ENCODE data around the gene CDCP2. TPM values are rescaled to one million over a fixed set of nuclear protein-coding genes. Genes with fewer than 3 reads are reported as not detected.

The CDCP2 gene
- total RNA-seq, 1 donor from 2014 or later = not detected

DNA sequence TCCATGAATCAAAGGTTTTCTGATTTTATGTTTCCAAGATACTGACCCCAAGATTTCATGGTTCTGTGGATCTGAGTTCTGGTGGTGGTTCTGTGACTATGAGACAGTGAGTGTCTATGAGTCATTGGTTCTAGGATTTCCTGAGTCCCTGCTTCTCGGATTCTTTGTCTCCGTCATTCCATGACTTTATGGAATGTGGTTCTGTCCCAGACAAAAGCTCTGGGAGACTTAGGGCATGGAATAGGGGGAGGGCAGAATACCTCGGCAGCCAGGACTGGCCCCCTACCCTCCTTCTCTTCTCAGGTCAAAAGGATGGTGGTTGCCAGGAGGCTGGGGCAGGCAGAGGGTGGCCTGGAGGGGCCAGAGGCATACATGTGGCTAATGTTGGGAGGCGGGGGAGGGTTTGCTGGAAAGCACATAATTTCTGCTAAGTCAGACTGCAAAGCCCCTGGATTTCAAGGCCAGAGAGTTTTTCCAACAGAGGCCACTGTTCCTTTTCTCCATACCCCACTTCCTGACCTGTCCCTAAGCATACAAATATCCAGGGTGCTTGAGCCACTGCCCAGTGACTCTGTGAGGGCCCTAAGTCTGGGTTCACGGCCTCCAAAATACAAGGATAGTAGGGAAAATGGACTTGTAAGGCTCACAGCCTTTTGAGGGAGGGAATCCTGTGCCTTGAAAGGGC, 17.2 kb downstream of the CDCP2 start:
- TF ChIP-seq, protein P1, sequence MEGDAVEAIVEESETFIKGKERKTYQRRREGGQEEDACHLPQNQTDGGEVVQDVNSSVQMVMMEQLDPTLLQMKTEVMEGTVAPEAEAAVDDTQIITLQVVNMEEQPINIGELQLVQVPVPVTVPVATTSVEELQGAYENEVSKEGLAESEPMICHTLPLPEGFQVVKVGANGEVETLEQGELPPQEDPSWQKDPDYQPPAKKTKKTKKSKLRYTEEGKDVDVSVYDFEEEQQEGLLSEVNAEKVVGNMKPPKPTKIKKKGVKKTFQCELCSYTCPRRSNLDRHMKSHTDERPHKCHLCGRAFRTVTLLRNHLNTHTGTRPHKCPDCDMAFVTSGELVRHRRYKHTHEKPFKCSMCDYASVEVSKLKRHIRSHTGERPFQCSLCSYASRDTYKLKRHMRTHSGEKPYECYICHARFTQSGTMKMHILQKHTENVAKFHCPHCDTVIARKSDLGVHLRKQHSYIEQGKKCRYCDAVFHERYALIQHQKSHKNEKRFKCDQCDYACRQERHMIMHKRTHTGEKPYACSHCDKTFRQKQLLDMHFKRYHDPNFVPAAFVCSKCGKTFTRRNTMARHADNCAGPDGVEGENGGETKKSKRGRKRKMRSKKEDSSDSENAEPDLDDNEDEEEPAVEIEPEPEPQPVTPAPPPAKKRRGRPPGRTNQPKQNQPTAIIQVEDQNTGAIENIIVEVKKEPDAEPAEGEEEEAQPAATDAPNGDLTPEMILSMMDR (IDR thresholded peaks at IDR 0.05; ENCODE audit: unreplicated experiment) = no peak
- DNase-seq (ENCODE audit: low spot score in 2 of 2, unreplicated experiment in 2 of 2) = no peak
- no peak overlapping the region for H3K4me3 Mint-ChIP-seq
- H3K27me3 Mint-ChIP-seq (ENCODE audit: low read depth) = peaks cover 2% of the 10 kb centered on the region
- H3K4me1 Mint-ChIP-seq = peaks cover 30% of the 10 kb centered on the region
- no peaks in the 10 kb centered on the region for H3K36me3 Mint-ChIP-seq
- H3K9me3 Mint-ChIP-seq = no peaks in the 10 kb centered on the region
- peak overlapping the region; percentile 90 for H3K27ac Mint-ChIP-seq

DNA sequence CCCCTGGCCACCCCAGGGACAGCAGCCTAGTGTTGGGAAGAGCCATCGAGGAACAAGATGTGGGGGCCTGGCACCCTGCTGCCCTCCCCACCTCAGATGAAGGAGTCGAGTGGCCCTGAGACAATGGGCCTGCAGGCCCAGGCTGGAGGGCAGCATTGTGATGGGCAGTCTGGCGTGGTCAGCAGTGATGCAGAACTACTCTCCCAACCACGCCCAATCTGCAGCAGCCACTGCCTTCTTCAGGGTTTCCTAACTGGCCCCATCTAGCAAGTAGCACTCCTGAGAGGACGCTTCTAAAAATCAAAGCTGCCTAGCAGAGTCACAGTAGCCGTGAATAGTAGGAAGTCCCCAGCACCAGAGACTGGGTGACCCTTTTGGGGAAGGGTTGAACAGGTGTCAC, 18.5 kb downstream of the CDCP2 start:
- DNase-seq (ENCODE audit: low spot score in 2 of 2, unreplicated experiment in 2 of 2) = no peak
- TF ChIP-seq, protein P1 (IDR thresholded peaks at IDR 0.05; ENCODE audit: unreplicated experiment) = no peak
- Mint-ChIP-seq H3K4me1 (peaks cover 30% of the 10 kb centered on the region), H3K27ac (no peak overlapping the region), H3K4me3 (no peak overlapping the region), H3K36me3 (no peaks in the 10 kb centered on the region), H3K27me3 (ENCODE audit: low read depth) (peaks cover 2% of the 10 kb centered on the region), H3K9me3 (no peaks in the 10 kb centered on the region)

DNA sequence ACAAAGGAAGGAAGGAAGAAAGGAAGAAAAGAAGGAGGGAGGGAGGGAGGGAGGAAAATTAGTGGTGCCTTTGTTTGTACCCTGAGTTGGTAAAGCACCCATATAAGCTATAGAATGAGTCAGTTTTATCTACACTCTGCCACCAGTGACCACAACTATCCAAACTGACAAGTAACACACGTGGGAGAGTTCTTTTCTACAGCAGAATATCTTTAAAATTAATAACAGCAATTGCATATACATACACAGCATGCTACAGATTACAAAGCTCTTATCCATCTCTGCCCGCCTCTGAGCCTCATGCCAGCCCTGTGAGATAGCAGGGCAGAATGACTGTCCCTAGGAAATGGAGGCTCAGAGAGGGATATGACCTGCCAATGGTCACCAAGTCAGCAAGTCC, 20.3 kb downstream of the CDCP2 start:
- H3K36me3 Mint-ChIP-seq = no peaks in the 10 kb centered on the region
- TF ChIP-seq, protein P1 (IDR thresholded peaks at IDR 0.05; ENCODE audit: unreplicated experiment) = no peak

DNA sequence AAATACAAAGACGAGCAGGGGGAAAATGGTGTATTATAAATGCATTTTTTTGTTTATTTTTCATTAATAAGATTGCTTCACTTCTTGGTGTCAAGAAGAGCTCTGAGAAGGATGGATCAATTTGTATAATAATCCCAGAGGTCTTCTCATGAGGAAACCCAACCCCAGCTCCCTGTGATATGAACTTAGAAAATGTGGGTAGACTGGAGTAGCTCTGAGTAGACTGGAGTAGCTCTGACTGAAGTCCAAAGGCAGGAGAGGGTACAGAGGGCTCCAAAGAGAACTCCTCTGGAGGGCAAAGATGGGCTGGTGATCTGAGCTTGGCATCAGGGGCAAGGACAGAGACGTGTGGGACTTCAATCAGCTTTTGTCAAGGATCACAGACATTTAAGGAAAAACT, 21.4 kb downstream of the CDCP2 start:
- Mint-ChIP-seq H3K27ac (no peak overlapping the region), H3K36me3 (no peaks in the 10 kb centered on the region), H3K27me3 (ENCODE audit: low read depth) (peaks cover 4% of the 10 kb centered on the region), H3K4me1 (peaks cover 11% of the 10 kb centered on the region), H3K9me3 (no peaks in the 10 kb centered on the region), H3K4me3 (no peak overlapping the region)
- no peak for DNase-seq (ENCODE audit: low spot score in 2 of 2, unreplicated experiment in 2 of 2)
- TF ChIP-seq, protein P1 (IDR thresholded peaks at IDR 0.05; ENCODE audit: unreplicated experiment) = no peak

More for the DNA sequence above, 20.3 kb downstream of the CDCP2 start:
- Mint-ChIP-seq H3K27me3 (ENCODE audit: low read depth) (peaks cover 4% of the 10 kb centered on the region), H3K4me3 (no peak overlapping the region), H3K4me1 (peaks cover 21% of the 10 kb centered on the region), H3K9me3 (no peaks in the 10 kb centered on the region), H3K27ac (no peak overlapping the region)
- DNase-seq (ENCODE audit: low spot score in 2 of 2, unreplicated experiment in 2 of 2) = no peak

DNA sequence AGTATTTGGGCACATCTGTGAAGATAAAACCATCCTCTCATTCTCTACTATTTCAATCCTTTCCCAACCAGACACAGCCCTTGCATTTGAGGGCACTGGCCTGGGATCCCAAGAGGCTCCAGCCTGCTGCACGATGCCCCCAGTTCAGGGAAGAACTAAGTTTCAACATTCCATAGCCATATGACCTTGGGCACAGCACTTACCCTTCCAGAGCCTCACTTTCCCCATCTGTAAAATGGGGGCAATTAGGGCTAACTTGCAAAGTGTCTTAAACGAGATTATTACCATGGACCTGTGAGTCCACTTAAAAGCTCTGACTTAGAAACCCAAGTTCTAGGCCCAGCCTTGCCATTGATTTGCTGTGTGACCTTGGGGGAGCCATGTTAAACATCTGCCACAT, 22.9 kb downstream of the CDCP2 start:
- TF ChIP-seq, protein P1 (IDR thresholded peaks at IDR 0.05; ENCODE audit: unreplicated experiment) = no peak
- DNase-seq (ENCODE audit: low spot score in 2 of 2, unreplicated experiment in 2 of 2) = no peak
- Mint-ChIP-seq H3K36me3 (no peaks in the 10 kb centered on the region), H3K4me3 (no peak overlapping the region), H3K4me1 (no peaks in the 10 kb centered on the region), H3K27me3 (ENCODE audit: low read depth) (peaks cover 4% of the 10 kb centered on the region), H3K9me3 (no peaks in the 10 kb centered on the region), H3K27ac (no peak overlapping the region)
